ENCODE results near the gene KLC4.

The KLC4 gene

DNA sequence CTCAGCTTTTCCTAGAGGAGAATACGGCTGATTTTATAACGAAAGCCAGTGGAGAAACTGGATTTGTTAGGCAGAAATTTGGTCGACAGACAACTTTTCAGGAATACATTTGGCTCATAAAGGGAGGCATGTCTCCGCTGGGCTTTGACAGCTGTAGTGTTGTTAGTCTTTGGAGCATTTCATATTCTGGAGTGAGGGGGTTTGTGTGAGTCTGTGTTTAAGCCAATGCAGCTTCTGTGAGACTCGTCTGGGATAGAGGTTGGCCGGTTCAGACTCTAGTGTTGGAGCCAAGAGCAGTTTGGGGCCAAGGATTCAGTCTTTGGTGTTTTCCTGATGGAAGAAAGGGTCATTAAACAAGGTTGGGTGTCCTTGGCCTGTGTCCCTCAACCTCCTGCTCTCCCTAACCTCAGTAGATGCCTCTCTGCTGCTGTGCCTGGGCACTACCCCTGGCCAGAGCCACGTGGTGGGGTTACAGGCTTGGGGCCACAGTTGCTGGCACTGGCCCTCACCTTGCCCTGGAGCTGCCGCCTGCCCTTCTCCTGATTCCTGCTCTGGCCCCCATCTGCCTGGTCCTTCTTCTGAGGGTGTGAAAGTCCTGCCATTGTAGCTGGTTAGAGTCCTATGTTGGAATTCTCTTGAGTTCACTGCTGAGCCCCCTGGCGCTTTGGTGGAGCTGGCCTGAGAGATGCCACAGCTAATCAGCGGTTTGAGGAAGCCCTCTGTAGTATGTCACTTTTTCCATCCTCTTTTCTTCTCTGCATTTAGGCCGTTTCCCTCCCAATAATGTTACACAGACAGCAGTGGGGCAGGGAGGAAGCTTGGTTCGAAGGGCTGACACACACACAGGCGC, 23.6 kb downstream of the KLC4 start:
- H3K9me3 ChIP-seq (ENCODE audit: control insufficient read depth in 2 of 2, low read length in 2 of 2): no peaks in the 10 kb centered on the region
- H3K4me1 ChIP-seq (ENCODE audit: control insufficient read depth, insufficient read depth, low read length): peaks cover 4% of the 10 kb centered on the region
- H3K9ac ChIP-seq (ENCODE audit: low read length in 2 of 2): no peak overlapping the region
- no peak overlapping the region for H3K27ac ChIP-seq (ENCODE audit: low read length)
- no peaks in the 10 kb centered on the region for H3K36me3 ChIP-seq (ENCODE audit: control insufficient read depth in 2 of 2, insufficient read depth in 2 of 2, low read length in 2 of 2)
- peaks cover 2 to 3% of the 10 kb centered on the region in 2 donors for H3K27me3 ChIP-seq (ENCODE audit: control insufficient read depth in 1 of 2, insufficient read depth in 2 of 2, low read length in 2 of 2)
- no peak overlapping the region for H3K4me3 ChIP-seq (ENCODE audit: low read length in 2 of 2)

- no peak overlapping the region for H3K9ac ChIP-seq (ENCODE audit: low read length in 2 of 2)
Measured at GRCh38 chr6:43086022-43086658, 26.7 kb downstream of the KLC4 start.

GRCh38 chr6:43088654-43089056, 29.2 kb downstream of the KLC4 start:
- peaks cover 3% of the 10 kb centered on the region for H3K4me1 ChIP-seq (ENCODE audit: control insufficient read depth, insufficient read depth, low read length)
- H3K4me3 ChIP-seq (ENCODE audit: low read length in 2 of 2): no peak overlapping the region
- no peak overlapping the region for H3K9ac ChIP-seq (ENCODE audit: low read length in 2 of 2)
- no peaks in the 10 kb centered on the region for H3K27me3 ChIP-seq (ENCODE audit: control insufficient read depth in 1 of 2, insufficient read depth in 2 of 2, low read length in 2 of 2)
- no peaks in the 10 kb centered on the region for H3K36me3 ChIP-seq (ENCODE audit: control insufficient read depth in 2 of 2, insufficient read depth in 2 of 2, low read length in 2 of 2)
- H3K9me3 ChIP-seq (ENCODE audit: control insufficient read depth in 2 of 2, low read length in 2 of 2): no peaks in the 10 kb centered on the region
- no peak overlapping the region for H3K27ac ChIP-seq (ENCODE audit: low read length)

More at GRCh38 chr6:43086022-43086658, 26.7 kb downstream of the KLC4 start:
- H3K4me3 ChIP-seq (ENCODE audit: low read length in 2 of 2): no peak overlapping the region
- H3K36me3 ChIP-seq (ENCODE audit: control insufficient read depth in 2 of 2, insufficient read depth in 2 of 2, low read length in 2 of 2): no peaks in the 10 kb centered on the region
- H3K9me3 ChIP-seq (ENCODE audit: control insufficient read depth in 2 of 2, low read length in 2 of 2): no peaks in the 10 kb centered on the region
- no peaks in the 10 kb centered on the region for H3K27me3 ChIP-seq (ENCODE audit: control insufficient read depth in 1 of 2, insufficient read depth in 2 of 2, low read length in 2 of 2)
- H3K4me1 ChIP-seq (ENCODE audit: control insufficient read depth, insufficient read depth, low read length): peaks cover 4% of the 10 kb centered on the region
- no peak overlapping the region for H3K27ac ChIP-seq (ENCODE audit: low read length)

- H3K27ac ChIP-seq (ENCODE audit: low read length): no peak overlapping the region
- H3K9me3 ChIP-seq (ENCODE audit: control insufficient read depth in 2 of 2, low read length in 2 of 2): no peaks in the 10 kb centered on the region
- no peak overlapping the region for H3K4me3 ChIP-seq (ENCODE audit: low read length in 2 of 2)
- no peak overlapping the region for H3K9ac ChIP-seq (ENCODE audit: low read length in 2 of 2)
- no peaks in the 10 kb centered on the region for H3K27me3 ChIP-seq (ENCODE audit: control insufficient read depth in 1 of 2, insufficient read depth in 2 of 2, low read length in 2 of 2)
- H3K4me1 ChIP-seq (ENCODE audit: control insufficient read depth, insufficient read depth, low read length): peaks cover 8% of the 10 kb centered on the region
- H3K36me3 ChIP-seq (ENCODE audit: control insufficient read depth in 2 of 2, insufficient read depth in 2 of 2, low read length in 2 of 2): no peaks in the 10 kb centered on the region
Measured at GRCh38 chr6:43089467-43089866, 30.0 kb downstream of the KLC4 start.

- H3K36me3 ChIP-seq (ENCODE audit: control insufficient read depth in 2 of 2, insufficient read depth in 2 of 2, low read length in 2 of 2): no peaks in the 10 kb centered on the region
- H3K9me3 ChIP-seq (ENCODE audit: control insufficient read depth in 2 of 2, low read length in 2 of 2): no peaks in the 10 kb centered on the region
- H3K9ac ChIP-seq (ENCODE audit: low read length in 2 of 2): no peak overlapping the region
- peaks cover 8% of the 10 kb centered on the region for H3K4me1 ChIP-seq (ENCODE audit: control insufficient read depth, insufficient read depth, low read length)
- H3K4me3 ChIP-seq (ENCODE audit: low read length in 2 of 2): no peak overlapping the region
- H3K27me3 ChIP-seq (ENCODE audit: control insufficient read depth in 1 of 2, insufficient read depth in 2 of 2, low read length in 2 of 2): no peaks in the 10 kb centered on the region
- H3K27ac ChIP-seq (ENCODE audit: low read length): no peak overlapping the region
Measured at GRCh38 chr6:43089874-43090558, 30.6 kb downstream of the KLC4 start.

DNA sequence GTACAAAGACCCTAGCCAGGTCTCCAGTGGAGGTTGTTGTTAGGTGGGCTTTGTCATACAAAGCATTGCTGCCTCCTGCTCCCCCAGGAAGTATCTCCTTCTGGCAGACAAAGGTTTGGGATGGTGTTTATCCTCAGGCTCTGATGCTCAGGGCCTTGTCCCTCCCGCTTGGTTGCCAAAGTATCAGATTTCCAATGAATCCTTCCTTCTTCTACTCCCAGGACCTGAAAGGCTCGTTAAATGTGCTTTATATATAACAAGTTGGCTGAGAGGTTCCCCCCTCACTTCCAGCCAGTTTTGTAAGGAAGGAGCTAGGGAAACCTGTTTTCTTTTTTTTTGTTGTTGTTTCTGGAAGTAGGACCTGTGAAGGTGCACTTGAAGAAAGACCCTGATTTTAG, 31.1 kb downstream of the KLC4 start:
- H3K27ac ChIP-seq (ENCODE audit: low read length): no peak overlapping the region
- H3K9me3 ChIP-seq (ENCODE audit: control insufficient read depth in 2 of 2, low read length in 2 of 2): no peaks in the 10 kb centered on the region
- no peaks in the 10 kb centered on the region for H3K27me3 ChIP-seq (ENCODE audit: control insufficient read depth in 1 of 2, insufficient read depth in 2 of 2, low read length in 2 of 2)
- H3K4me3 ChIP-seq (ENCODE audit: low read length in 2 of 2): no peak overlapping the region
- H3K4me1 ChIP-seq (ENCODE audit: control insufficient read depth, insufficient read depth, low read length): peaks cover 8% of the 10 kb centered on the region
- no peaks in the 10 kb centered on the region for H3K36me3 ChIP-seq (ENCODE audit: control insufficient read depth in 2 of 2, insufficient read depth in 2 of 2, low read length in 2 of 2)
- H3K9ac ChIP-seq (ENCODE audit: low read length in 2 of 2): no peak overlapping the region

DNA sequence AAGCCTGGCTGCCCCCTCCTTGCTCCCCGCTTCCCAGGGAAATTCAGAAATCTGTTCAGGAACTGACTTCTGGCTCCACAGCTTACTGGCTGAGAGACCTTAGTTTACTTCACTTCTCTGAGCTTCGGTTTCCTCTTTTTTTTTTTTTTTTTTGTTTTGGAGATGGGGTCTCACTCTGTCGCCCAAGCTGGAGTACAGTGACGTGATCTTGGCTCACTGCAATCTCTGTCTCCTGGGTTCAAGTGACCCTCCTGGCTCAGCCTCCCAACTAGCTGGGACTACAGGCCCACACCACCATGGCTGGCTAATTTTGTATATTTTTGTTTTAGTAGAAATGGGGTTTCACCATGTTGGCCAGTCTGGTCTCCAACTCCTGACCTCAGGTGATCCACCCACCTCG, 31.6 kb downstream of the KLC4 start:
- Histone ChIP-seq H3K27me3 (ENCODE audit: control insufficient read depth in 1 of 2, insufficient read depth in 2 of 2, low read length in 2 of 2) (no peaks in the 10 kb centered on the region), H3K4me3 (ENCODE audit: low read length in 2 of 2) (no peak overlapping the region), H3K9me3 (ENCODE audit: control insufficient read depth in 2 of 2, low read length in 2 of 2) (no peaks in the 10 kb centered on the region), H3K4me1 (ENCODE audit: control insufficient read depth, insufficient read depth, low read length) (peaks cover 8% of the 10 kb centered on the region), H3K27ac (ENCODE audit: low read length) (no peak overlapping the region), H3K9ac (ENCODE audit: low read length in 2 of 2) (no peak overlapping the region), H3K36me3 (ENCODE audit: control insufficient read depth in 2 of 2, insufficient read depth in 2 of 2, low read length in 2 of 2) (no peaks in the 10 kb centered on the region)

DNA sequence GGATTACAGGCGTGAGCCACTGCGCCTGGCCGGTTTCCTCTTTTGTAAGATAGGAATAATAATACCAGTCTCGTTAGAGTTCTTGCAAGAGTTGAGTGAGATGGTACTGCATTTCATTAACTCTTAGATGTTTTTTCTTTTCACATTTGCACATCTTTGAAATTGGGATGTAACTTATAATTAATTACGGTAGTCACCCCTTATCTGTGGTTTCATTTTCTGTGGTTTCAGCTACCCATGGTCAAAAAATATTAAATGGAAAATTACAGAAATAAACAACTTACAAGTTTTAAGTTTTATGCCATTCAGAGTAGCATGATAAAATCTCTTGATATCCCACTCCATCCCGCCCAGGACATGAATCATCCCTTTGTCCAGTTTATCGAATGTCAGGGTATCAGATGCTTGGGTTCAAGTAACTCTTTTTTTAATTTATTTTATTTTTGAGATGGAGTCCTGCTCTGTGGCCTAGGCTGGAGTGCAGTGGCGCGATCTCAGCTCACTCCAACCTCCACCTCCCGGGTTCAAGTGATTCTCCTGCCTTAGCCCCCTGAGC, 32.1 kb downstream of the KLC4 start:
- Histone ChIP-seq H3K4me1 (ENCODE audit: control insufficient read depth, insufficient read depth, low read length) (peaks cover 8% of the 10 kb centered on the region), H3K4me3 (ENCODE audit: low read length in 2 of 2) (no peak overlapping the region), H3K36me3 (ENCODE audit: control insufficient read depth in 2 of 2, insufficient read depth in 2 of 2, low read length in 2 of 2) (no peaks in the 10 kb centered on the region), H3K27me3 (ENCODE audit: control insufficient read depth in 1 of 2, insufficient read depth in 2 of 2, low read length in 2 of 2) (no peaks in the 10 kb centered on the region), H3K27ac (ENCODE audit: low read length) (no peak overlapping the region), H3K9ac (ENCODE audit: low read length in 2 of 2) (no peak overlapping the region), H3K9me3 (ENCODE audit: control insufficient read depth in 2 of 2, low read length in 2 of 2) (no peaks in the 10 kb centered on the region)

GRCh38 chr6:43092635-43093034, 33.2 kb downstream of the KLC4 start:
- Histone ChIP-seq H3K27me3 (ENCODE audit: control insufficient read depth in 1 of 2, insufficient read depth in 2 of 2, low read length in 2 of 2) (no peaks in the 10 kb centered on the region), H3K9ac (ENCODE audit: low read length in 2 of 2) (no peak overlapping the region), H3K27ac (ENCODE audit: low read length) (no peak overlapping the region), H3K36me3 (ENCODE audit: control insufficient read depth in 2 of 2, insufficient read depth in 2 of 2, low read length in 2 of 2) (no peaks in the 10 kb centered on the region), H3K4me1 (ENCODE audit: control insufficient read depth, insufficient read depth, low read length) (peaks cover 8% of the 10 kb centered on the region), H3K4me3 (ENCODE audit: low read length in 2 of 2) (no peak overlapping the region), H3K9me3 (ENCODE audit: control insufficient read depth in 2 of 2, low read length in 2 of 2) (no peaks in the 10 kb centered on the region)

- peak overlapping the region; percentile 48 to 73 for H3K9ac ChIP-seq (ENCODE audit: low read length in 2 of 2)
- no peaks in the 10 kb centered on the region for H3K27me3 ChIP-seq (ENCODE audit: control insufficient read depth in 1 of 2, insufficient read depth in 2 of 2, low read length in 2 of 2)
- no peaks in the 10 kb centered on the region for H3K36me3 ChIP-seq (ENCODE audit: control insufficient read depth in 2 of 2, insufficient read depth in 2 of 2, low read length in 2 of 2)
- peak overlapping the region; percentile 67 to 74 for H3K4me3 ChIP-seq (ENCODE audit: low read length in 2 of 2)
- H3K27ac ChIP-seq (ENCODE audit: low read length): peak overlapping the region; percentile 60
- H3K9me3 ChIP-seq (ENCODE audit: control insufficient read depth in 2 of 2, low read length in 2 of 2): no peaks in the 10 kb centered on the region
- peaks cover 8% of the 10 kb centered on the region for H3K4me1 ChIP-seq (ENCODE audit: control insufficient read depth, insufficient read depth, low read length)
Measured at GRCh38 chr6:43093436-43094289, 34.2 kb downstream of the KLC4 start.
